HCT116 (cell line): ENCODE measurements around the gene CSNK1G1.

Experiments
- TF ChIP-seq, protein P1 (sequence below): IDR thresholded peaks from 2 replicates; pipeline ENCODE4 v1.6.1; 2012; ENCODE audit warnings: low read depth
- TF ChIP-seq, protein P2 (sequence below): IDR thresholded peaks from 2 replicates; pipeline ENCODE4 v1.6.1; 2012

DNA sequence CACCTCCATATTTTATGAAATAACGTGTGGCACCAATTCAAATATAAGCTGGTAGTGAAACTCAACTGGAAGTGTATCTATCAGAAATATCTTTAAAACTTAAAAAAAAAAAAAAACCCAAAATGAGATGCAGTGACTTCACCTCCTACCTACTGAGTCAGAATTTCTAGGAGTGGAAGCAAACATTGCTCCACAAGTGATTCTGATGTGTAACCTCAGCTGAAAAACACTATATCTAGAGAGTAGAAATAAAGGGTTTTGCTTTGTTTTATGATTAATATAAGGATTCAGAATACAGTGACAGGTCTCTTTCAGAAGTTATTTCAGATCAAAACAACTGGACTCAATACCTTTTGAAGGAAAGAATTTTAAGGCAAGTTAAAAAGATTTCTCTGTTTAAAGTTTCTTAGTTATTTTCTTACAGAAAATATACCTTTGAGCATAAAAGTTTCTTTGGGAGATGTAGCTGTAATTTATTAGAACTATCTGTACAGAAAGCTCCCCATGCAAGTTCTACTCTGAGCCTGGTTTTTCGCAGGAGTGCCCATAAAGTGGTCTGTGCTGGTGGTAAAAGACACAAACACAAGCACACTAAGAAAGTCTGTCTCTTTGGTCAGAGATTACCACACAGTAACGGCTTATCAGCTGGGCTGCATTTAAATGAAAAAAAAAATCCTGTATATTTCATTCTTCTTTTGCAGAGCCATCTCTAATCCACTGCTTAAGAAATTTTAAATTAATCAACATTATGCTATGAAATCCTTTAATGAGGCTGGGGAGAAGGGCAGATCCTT is 133.2 kb downstream of the CSNK1G1 start:
- TF ChIP-seq, protein P1, sequence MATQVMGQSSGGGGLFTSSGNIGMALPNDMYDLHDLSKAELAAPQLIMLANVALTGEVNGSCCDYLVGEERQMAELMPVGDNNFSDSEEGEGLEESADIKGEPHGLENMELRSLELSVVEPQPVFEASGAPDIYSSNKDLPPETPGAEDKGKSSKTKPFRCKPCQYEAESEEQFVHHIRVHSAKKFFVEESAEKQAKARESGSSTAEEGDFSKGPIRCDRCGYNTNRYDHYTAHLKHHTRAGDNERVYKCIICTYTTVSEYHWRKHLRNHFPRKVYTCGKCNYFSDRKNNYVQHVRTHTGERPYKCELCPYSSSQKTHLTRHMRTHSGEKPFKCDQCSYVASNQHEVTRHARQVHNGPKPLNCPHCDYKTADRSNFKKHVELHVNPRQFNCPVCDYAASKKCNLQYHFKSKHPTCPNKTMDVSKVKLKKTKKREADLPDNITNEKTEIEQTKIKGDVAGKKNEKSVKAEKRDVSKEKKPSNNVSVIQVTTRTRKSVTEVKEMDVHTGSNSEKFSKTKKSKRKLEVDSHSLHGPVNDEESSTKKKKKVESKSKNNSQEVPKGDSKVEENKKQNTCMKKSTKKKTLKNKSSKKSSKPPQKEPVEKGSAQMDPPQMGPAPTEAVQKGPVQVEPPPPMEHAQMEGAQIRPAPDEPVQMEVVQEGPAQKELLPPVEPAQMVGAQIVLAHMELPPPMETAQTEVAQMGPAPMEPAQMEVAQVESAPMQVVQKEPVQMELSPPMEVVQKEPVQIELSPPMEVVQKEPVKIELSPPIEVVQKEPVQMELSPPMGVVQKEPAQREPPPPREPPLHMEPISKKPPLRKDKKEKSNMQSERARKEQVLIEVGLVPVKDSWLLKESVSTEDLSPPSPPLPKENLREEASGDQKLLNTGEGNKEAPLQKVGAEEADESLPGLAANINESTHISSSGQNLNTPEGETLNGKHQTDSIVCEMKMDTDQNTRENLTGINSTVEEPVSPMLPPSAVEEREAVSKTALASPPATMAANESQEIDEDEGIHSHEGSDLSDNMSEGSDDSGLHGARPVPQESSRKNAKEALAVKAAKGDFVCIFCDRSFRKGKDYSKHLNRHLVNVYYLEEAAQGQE: no peak
- TF ChIP-seq, protein P2, sequence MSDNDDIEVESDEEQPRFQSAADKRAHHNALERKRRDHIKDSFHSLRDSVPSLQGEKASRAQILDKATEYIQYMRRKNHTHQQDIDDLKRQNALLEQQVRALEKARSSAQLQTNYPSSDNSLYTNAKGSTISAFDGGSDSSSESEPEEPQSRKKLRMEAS: no peak
